ENCODE data around the gene LRRC8D. TPM values are rescaled to one million over a fixed set of nuclear protein-coding genes. Genes with fewer than 3 reads are reported as not detected.
A peak's percentile ranks its signal among the peaks of the same experiment; 100 is the strongest.

The LRRC8D gene
- total and polyA plus RNA-seq, 9 of the 15 experiments (the other 6 are each of a cell fraction or from before 2014, with no cell fraction given) = 3.4 to 53.9 (median 15.9) TPM

GRCh38 chr1:89900791-89901708, 80.2 kb downstream of the LRRC8D start (continued):
- no peak for TF ChIP-seq EGR1 (conservative IDR thresholded peaks at IDR 0.05)
- no peak for TF ChIP-seq DMBX1 (CRISPR knock-in tag; IDR thresholded peaks at IDR 0.05; ENCODE audit: borderline replicate concordance)
- no peak for TF ChIP-seq RNF2 (IDR thresholded peaks at IDR 0.05)
- TF ChIP-seq NR2C1 (IDR thresholded peaks at IDR 0.05) = no peak; the same call in 1 of the 2 replicates
- no peak for TF ChIP-seq NR2C1 (tag; IDR thresholded peaks at IDR 0.05)
- TF ChIP-seq XRCC3 (IDR thresholded peaks at IDR 0.05) = no peak
- no peak for TF ChIP-seq ZNF707 (CRISPR knock-in tag; conservative IDR thresholded peaks at IDR 0.05)
- TF ChIP-seq JUND (IDR thresholded peaks at IDR 0.05; ENCODE audit: borderline replicate concordance, low read depth, low read length) = peak; percentile 40; the same call in 1 of the 2 replicates
- peak; percentile 71; the same call in 1 of the 3 replicates for TF ChIP-seq JUND (tag; IDR thresholded peaks at IDR 0.05; ENCODE audit: borderline replicate concordance, low read depth, low read length)
- TF ChIP-seq ARHGAP35 (IDR thresholded peaks at IDR 0.05; ENCODE audit: partially characterized antibody) = no peak
- TF ChIP-seq OTX1 (CRISPR knock-in tag; IDR thresholded peaks at IDR 0.05) = no peak
- peak; percentile 66 for TF ChIP-seq MYNN (IDR thresholded peaks at IDR 0.05)
- no peak for TF ChIP-seq MYNN (CRISPR knock-in tag; IDR thresholded peaks at IDR 0.05)
- TF ChIP-seq TCF15 (CRISPR knock-in tag; IDR thresholded peaks at IDR 0.05) = no peak
- TF ChIP-seq ETV5 (CRISPR knock-in tag; IDR thresholded peaks at IDR 0.05; ENCODE audit: low read depth) = no peak
- TF ChIP-seq MCM3 (IDR thresholded peaks at IDR 0.05) = no peak
- TF ChIP-seq E2F3 (CRISPR knock-in tag; IDR thresholded peaks at IDR 0.05) = no peak
- no peak for TF ChIP-seq SRSF3 (IDR thresholded peaks at IDR 0.05; ENCODE audit: insufficient read depth, low read length)
- no peak for TF ChIP-seq FOXK2 (conservative IDR thresholded peaks at IDR 0.05 in 1 of 2, IDR thresholded peaks at IDR 0.05 in 1 of 2; ENCODE audit: low read depth in 2 of 2)
- no peak for TF ChIP-seq PTRF (tag; IDR thresholded peaks at IDR 0.05)
- TF ChIP-seq RBM22 (IDR thresholded peaks at IDR 0.05; ENCODE audit: low read depth, low read length, poor library complexity, severe bottlenecking) = no peak
- TF ChIP-seq ZNF395 (CRISPR knock-in tag; IDR thresholded peaks at IDR 0.05) = no peak
- TF ChIP-seq STAG1 (CRISPR knock-in tag; IDR thresholded peaks at IDR 0.05; ENCODE audit: borderline replicate concordance) = no peak
- TF ChIP-seq PHF8 (IDR thresholded peaks at IDR 0.05; ENCODE audit: borderline replicate concordance, low read length) = no peak
- no peak for TF ChIP-seq HDGF (IDR thresholded peaks at IDR 0.05)
- TF ChIP-seq ZNF24 (IDR thresholded peaks at IDR 0.05) = no peak
- no peak for TF ChIP-seq SMARCA5 (IDR thresholded peaks at IDR 0.05)
- TF ChIP-seq ZNF436 (CRISPR knock-in tag; IDR thresholded peaks at IDR 0.05) = no peak
- TF ChIP-seq PHB2 (IDR thresholded peaks at IDR 0.05; ENCODE audit: low read depth) = no peak
- no peak for TF ChIP-seq CGGBP1 (CRISPR knock-in tag; IDR thresholded peaks at IDR 0.05)
- peak; percentile 54; the same call in 1 of the 2 replicates for TF ChIP-seq ZKSCAN8 (CRISPR knock-in tag; IDR thresholded peaks at IDR 0.05)
